HG03378 (cell line): ENCODE measurements around the gene SHISAL1.

Source experiments
- ATAC-seq: cut with Tn5 transposase; IDR thresholded peaks from one replicate; pipeline ENCODE4 v1.9.1; 2021; ENCODE audit warnings: mild to moderate bottlenecking, moderate library complexity; ENCODE audit not compliant: unreplicated experiment

Gene SHISAL1

GRCh38 chr22:44344407-44344806, 31.7 kb upstream of the SHISAL1 start:
- ATAC-seq = no peak

- ATAC-seq = no peak
Observed at GRCh38 chr22:44342347-44342956, 29.7 kb upstream of the SHISAL1 start.

GRCh38 chr22:44341431-44342346, 28.9 kb upstream of the SHISAL1 start:
- ATAC-seq = no peak

GRCh38 chr22:44340271-44341239, 27.8 kb upstream of the SHISAL1 start:
- no peak for ATAC-seq

GRCh38 chr22:44338906-44339305, 26.2 kb upstream of the SHISAL1 start:
- ATAC-seq = no peak

GRCh38 chr22:44338177-44338810, 25.5 kb upstream of the SHISAL1 start:
- no peak for ATAC-seq

GRCh38 chr22:44337678-44338004, 24.9 kb upstream of the SHISAL1 start:
- ATAC-seq = no peak

GRCh38 chr22:44336962-44337677, 24.4 kb upstream of the SHISAL1 start:
- no peak for ATAC-seq

- ATAC-seq = no peak
Observed at GRCh38 chr22:44335903-44336803, 23.4 kb upstream of the SHISAL1 start.

GRCh38 chr22:44335066-44335839, 22.5 kb upstream of the SHISAL1 start:
- ATAC-seq = no peak

GRCh38 chr22:44333847-44334635, 21.3 kb upstream of the SHISAL1 start:
- ATAC-seq = no peak

- ATAC-seq = no peak
Observed at GRCh38 chr22:44332946-44333345, 20.2 kb upstream of the SHISAL1 start.

GRCh38 chr22:44331881-44332714, 19.3 kb upstream of the SHISAL1 start:
- no peak for ATAC-seq

- ATAC-seq = no peak
Observed at GRCh38 chr22:44330744-44331660, 18.3 kb upstream of the SHISAL1 start.

- no peak for ATAC-seq
Observed at GRCh38 chr22:44330188-44330743, 17.5 kb upstream of the SHISAL1 start.
